Endothelial cell of umbilical vein (primary cell): ENCODE data around the gene GULP1. TPM values are rescaled to one million over a fixed set of nuclear protein-coding genes. Genes with fewer than 3 reads are reported as not detected.

ENCODE experiments used
- BruUV-seq: library from RNA; stranded (reverse); fragments of 400-500 nt; replicated peaks from 2 replicates; lab custom pipeline; 2021; lab: Mats Ljungman, UMichigan
- CTCF ChIA-PET: fragments of 300-600, 350-600 bp; sonication (Branson Sonifier 250); formaldehyde crosslinking; loops from one replicate; lab custom pipeline; 2021; ENCODE audit warnings: antibody characterized with exemption, inconsistent platforms; lab: Charles Lee
- POLR2A ChIA-PET: fragments of 300-600, 350-600 bp; sonication (Branson Sonifier 250); formaldehyde crosslinking; loops from one replicate; lab custom pipeline; 2021; ENCODE audit warnings: antibody characterized with exemption, inconsistent platforms; lab: Charles Lee
- DNase-seq: peaks from one replicate; pipeline ENCODE4 v3.0.0-alpha.2; 2011; ENCODE audit warnings: low read depth, low spot score
- FAIRE-seq: peaks from 2 replicates; lab custom pipeline; 2011; peaks lifted over from hg19 to GRCh38; lab: Jason Lieb, UNC
- H2AFZ ChIP-seq: 2 replicates; pipeline ENCODE4 v1.6.0; 2012; ENCODE audit warnings: low read depth, low read length, control low read depth, inconsistent platforms
- H3K27ac ChIP-seq: 2 replicates; pipeline ENCODE4 v1.5.1; 2011; ENCODE audit warnings: low read depth, mild to moderate bottlenecking, control low read depth, low read length, moderate library complexity; ENCODE audit not compliant: insufficient read depth
- H3K27me3 ChIP-seq, 2 experiments: 2 replicates each; pipeline versions ENCODE4 v1.6.0 to v1.6.1; 2011; ENCODE audit warnings: low read length in 2 of 2, mixed read lengths in 1 of 2; ENCODE audit not compliant: control insufficient read depth in 2 of 2, insufficient read depth in 2 of 2
- H3K36me3 ChIP-seq, 2 experiments: 2 replicates in 1 of 2; 3 replicates in 1 of 2; pipeline ENCODE4 v1.5.1; 2011; ENCODE audit warnings: low read length in 2 of 2, mild to moderate bottlenecking in 1 of 2, moderate library complexity in 1 of 2; ENCODE audit not compliant: control insufficient read depth in 2 of 2, insufficient read depth in 2 of 2; ENCODE audit errors: extremely low read depth in 1 of 2
- H3K4me1 ChIP-seq: 3 replicates; pipeline ENCODE4 v1.5.1; 2011; ENCODE audit warnings: mild to moderate bottlenecking, low read length; ENCODE audit not compliant: control insufficient read depth, insufficient read depth; ENCODE audit errors: extremely low read depth
- H3K4me2 ChIP-seq: 2 replicates; pipeline ENCODE4 v1.6.1; 2011; ENCODE audit warnings: low read length, control low read depth, mixed read lengths; ENCODE audit not compliant: insufficient read depth
- H3K4me3 ChIP-seq, 3 experiments: fragments of 200-600 bp in 1 of 3; sonication (generic), shearing (Covaris generic) in 1 of 3; replicated peaks in 1 of 3; 2 replicates each; pipeline ENCODE4 v1.5.1; 2011 to 2016; ENCODE audit warnings: control low read depth in 3 of 3, low read length in 3 of 3, mild to moderate bottlenecking in 2 of 3, inconsistent platforms in 1 of 3, low read depth in 1 of 3, moderate library complexity in 1 of 3; ENCODE audit not compliant: insufficient read depth in 1 of 3
- H3K79me2 ChIP-seq: 2 replicates; pipeline ENCODE4 v1.6.0; 2012; ENCODE audit warnings: low read length, inconsistent platforms; ENCODE audit not compliant: control insufficient read depth, insufficient read depth
- H3K9ac ChIP-seq: replicated peaks from 2 replicates; pipeline ENCODE3; 2011; ENCODE audit warnings: low read length, control low read depth; ENCODE audit not compliant: insufficient read depth; ENCODE audit errors: extremely low read depth
- H3K9me1 ChIP-seq: replicated peaks from 3 replicates; pipeline ENCODE4 v1.6.0; 2011; ENCODE audit warnings: mild to moderate bottlenecking, low read length; ENCODE audit not compliant: control insufficient read depth, insufficient read depth; ENCODE audit errors: extremely low read depth
- H3K9me3 ChIP-seq: replicated peaks from 2 replicates; pipeline ENCODE4 v1.5.1; 2012; ENCODE audit warnings: low read length, inconsistent platforms; ENCODE audit not compliant: control insufficient read depth, insufficient read depth
- H4K20me1 ChIP-seq: replicated peaks from 2 replicates; pipeline ENCODE3; 2011; ENCODE audit warnings: mild to moderate bottlenecking, low read length; ENCODE audit not compliant: control insufficient read depth, insufficient read depth; ENCODE audit errors: extremely low read depth
- CTCF ChIP-seq, 2 donors: IDR thresholded peaks; 1 replicate in 1 of 2; 2 replicates in 1 of 2; pipeline ENCODE4 v1.5.1; 2011; ENCODE audit warnings: low read length in 2 of 2, mild to moderate bottlenecking in 2 of 2, moderate library complexity in 2 of 2, control low read depth in 1 of 2, inconsistent platforms in 1 of 2, low read depth in 1 of 2; ENCODE audit not compliant: insufficient read depth in 1 of 2; ENCODE audit errors: extremely low read depth in 1 of 2
- EZH2 ChIP-seq: IDR thresholded peaks from 2 replicates; pipeline ENCODE4 v1.6.1; 2012; ENCODE audit warnings: borderline replicate concordance, low read depth, mild to moderate bottlenecking, moderate library complexity, low read length, inconsistent platforms; ENCODE audit not compliant: severe bottlenecking
- FOS ChIP-seq: IDR thresholded peaks from 2 replicates; pipeline ENCODE4 v1.6.1; 2011; ENCODE audit warnings: mild to moderate bottlenecking, low read length, moderate library complexity, borderline replicate concordance; ENCODE audit not compliant: insufficient read depth
- GATA2 ChIP-seq: IDR thresholded peaks from 2 replicates; pipeline ENCODE4 v1.7.0; 2011; ENCODE audit warnings: low read depth, mild to moderate bottlenecking, moderate library complexity, mixed read lengths, low read length; ENCODE audit not compliant: insufficient read length, insufficient read depth
- JUN ChIP-seq: IDR thresholded peaks from 2 replicates; pipeline ENCODE4 v1.6.1; 2011; ENCODE audit warnings: borderline replicate concordance, low read depth; ENCODE audit not compliant: insufficient read length, insufficient read depth
- MAX ChIP-seq: IDR thresholded peaks from 2 replicates; pipeline ENCODE4 v1.6.1; 2011; ENCODE audit not compliant: insufficient read depth, insufficient read length
- MYC ChIP-seq: IDR thresholded peaks from one replicate; pipeline ENCODE4 v1.6.1; 2011; ENCODE audit warnings: mild to moderate bottlenecking, low read depth, low read length
- POLR2A ChIP-seq: IDR thresholded peaks from 2 replicates; pipeline ENCODE4 v1.6.1; 2012; ENCODE audit warnings: low read depth, mild to moderate bottlenecking, control low read depth, low read length
- POLR2AphosphoS5 ChIP-seq: IDR thresholded peaks from 2 replicates; pipeline ENCODE4 v1.6.1; 2012; ENCODE audit warnings: low read depth, mild to moderate bottlenecking, control low read depth, low read length, moderate library complexity; ENCODE audit not compliant: insufficient read depth
- dilution Hi-C: fragments of 300-500 bp; cut with MboI; formaldehyde crosslinking; loops from one replicate; pipeline ENCODE4 v1.15.0; 2019; ENCODE audit warnings: low sequenced_read_pairs; ENCODE audit not compliant: extremely low pct_ligation_motif_present
- intact Hi-C: fragments of 100-400 bp; cut with micrococcal nuclease; formaldehyde crosslinking; loops from one replicate; pipeline ENCODE4 v1.10.0; 2022
- polyA plus RNA-seq, 4 experiments: library from polyadenylated mRNA; depleted of rRNA in 3 of 4; stranded (reverse) in 3 of 4; unstranded in 1 of 4; fragments of >200 nt; gene quantifications; 2 replicates each; pipeline versions ENCODE4 v1.2.1 to v1.2.3, GENCODE V29; 2011 to 2012; ENCODE audit warnings: missing spikeins in 1 of 4
- total RNA-seq: library from RNA; stranded (reverse); gene quantifications from 2 replicates; pipeline ENCODE4 v1.2.3, GENCODE V29; 2021

The GULP1 gene
- total and polyA plus RNA-seq, 2 donors (not counting 3 experiments of a cell fraction or from before 2014, with no cell fraction given) = 24.4 to 53.8 TPM

- Histone ChIP-seq H3K79me2 (no peaks in the 10 kb centered on the region), H3K4me3 (no peak overlapping the region), H3K9me3 (no peaks in the 10 kb centered on the region), H3K9ac (no peak overlapping the region), H3K36me3 (peaks cover 0 to 4% of the 10 kb centered on the region in 2 experiments), H3K4me2 (no peak overlapping the region), H3K4me1 (peaks cover 4% of the 10 kb centered on the region), H2AFZ (no peak overlapping the region), H3K27me3 (no peaks in the 10 kb centered on the region), H4K20me1 (no peaks in the 10 kb centered on the region), H3K27ac (no peak overlapping the region), H3K9me1 (no peaks in the 10 kb centered on the region)
- dilution Hi-C loops (no loop called here), intact Hi-C loops (no loop called here)
- FAIRE-seq = no peak
- TF ChIP-seq FOS (no peak), EZH2 (no peak), MAX (no peak), GATA2 (no peak), POLR2AphosphoS5 (no peak), POLR2A (no peak), CTCF (IDR thresholded peaks at IDR 0.05; ENCODE audit: extremely low read depth in 1 of 2, insufficient read depth in 1 of 2, low read depth in 1 of 2, low read length in 2 of 2) (no peak), JUN (no peak), MYC (no peak)
- POLR2A ChIA-PET = no interaction called here
- DNase-seq = no peak
- CTCF ChIA-PET = interaction anchor here (0.6 kb wide), 1 partner anchor 12 kb away, joined by 3 read pairs; no protein-coding TSS in a partner anchor
- BruUV-seq = no TSS peak
Observed at GRCh38 chr2:188474316-188474715, 182.6 kb downstream of the GULP1 start.
